Mesenchymal stem cell (in vitro differentiated cells and primary cell): ENCODE measurements around the gene HOXC9.
A peak's percentile ranks its signal among the peaks of the same experiment; 100 is the strongest.

ENCODE experiments used
- DNase-seq: peaks from one replicate; pipeline ENCODE4 v3.0.0-alpha.2; 2013
- H2AFZ ChIP-seq: one replicate; pipeline ENCODE4 v1.6.1; 2013; ENCODE audit warnings: low read depth, mild to moderate bottlenecking, control low read depth, inconsistent platforms, low read length, moderate library complexity
- H2AK5ac ChIP-seq: 2 replicates; pipeline ENCODE4 v1.6.1; 2013; ENCODE audit warnings: low read length, moderate library complexity, mild to moderate bottlenecking, inconsistent platforms; ENCODE audit not compliant: severe bottlenecking
- H2BK120ac ChIP-seq: one replicate; pipeline ENCODE4 v1.6.1; 2013; ENCODE audit warnings: low read depth, mild to moderate bottlenecking, inconsistent platforms, low read length, moderate library complexity
- H2BK12ac ChIP-seq, 2 experiments: one replicate each; pipeline ENCODE4 v1.6.1; 2013; ENCODE audit warnings: inconsistent platforms in 2 of 2, low read length in 2 of 2, mild to moderate bottlenecking in 2 of 2, moderate library complexity in 2 of 2, control low read depth in 1 of 2
- H2BK15ac ChIP-seq: one replicate; pipeline ENCODE4 v1.6.1; 2013; ENCODE audit warnings: mild to moderate bottlenecking, low read depth, inconsistent platforms; ENCODE audit not compliant: poor library complexity, severe bottlenecking
- H2BK5ac ChIP-seq: 2 replicates; pipeline ENCODE4 v1.6.1; 2013; ENCODE audit warnings: low read depth, mild to moderate bottlenecking, low read length, control low read depth, inconsistent platforms; ENCODE audit not compliant: poor library complexity, severe bottlenecking
- H3K14ac ChIP-seq, 2 experiments: one replicate each; pipeline ENCODE4 v1.6.1; 2013; ENCODE audit warnings: inconsistent platforms in 2 of 2, low read length in 2 of 2, control low read depth in 1 of 2, mild to moderate bottlenecking in 1 of 2, moderate library complexity in 1 of 2
- H3K18ac ChIP-seq, 2 experiments: one replicate each; pipeline ENCODE4 v1.6.1; 2013; ENCODE audit warnings: inconsistent platforms in 2 of 2, low read length in 2 of 2, control low read depth in 1 of 2, low read depth in 1 of 2, mild to moderate bottlenecking in 1 of 2
- H3K23ac ChIP-seq, 2 experiments: one replicate each; pipeline ENCODE4 v1.6.1; 2013; ENCODE audit warnings: inconsistent platforms in 2 of 2, low read length in 2 of 2, mild to moderate bottlenecking in 2 of 2, moderate library complexity in 2 of 2, control low read depth in 1 of 2
- H3K27ac ChIP-seq: 2 replicates; pipeline ENCODE4 v1.5.1; 2013; ENCODE audit warnings: mild to moderate bottlenecking, moderate library complexity, low read length, control low read depth, inconsistent platforms; ENCODE audit not compliant: poor library complexity, severe bottlenecking
- H3K27me3 ChIP-seq, 2 experiments: 2 replicates each; pipeline versions ENCODE4 v1.6.1 to v1.7.0; 2013; ENCODE audit warnings: low read length in 2 of 2, mild to moderate bottlenecking in 2 of 2, moderate library complexity in 2 of 2, control low read depth in 1 of 2, inconsistent platforms in 1 of 2; ENCODE audit not compliant: control insufficient read depth in 1 of 2, insufficient read depth in 1 of 2
- H3K36me3 ChIP-seq, 2 experiments: 2 replicates each; pipeline versions ENCODE4 v1.6.1 to v1.7.0; 2013; ENCODE audit warnings: low read length in 2 of 2, control low read depth in 1 of 2, inconsistent platforms in 1 of 2, low read depth in 1 of 2, mild to moderate bottlenecking in 1 of 2; ENCODE audit not compliant: insufficient read depth in 2 of 2, control insufficient read depth in 1 of 2
- H3K4ac ChIP-seq, 2 experiments: one replicate each; pipeline ENCODE4 v1.6.1; 2013; ENCODE audit warnings: inconsistent platforms in 2 of 2, low read length in 2 of 2, mild to moderate bottlenecking in 2 of 2, moderate library complexity in 2 of 2, control low read depth in 1 of 2, low read depth in 1 of 2
- H3K4me1 ChIP-seq: 2 replicates; pipeline ENCODE4 v1.6.1; 2013; ENCODE audit warnings: low read depth, low read length, control low read depth; ENCODE audit not compliant: control insufficient read depth, insufficient read depth
- H3K4me2 ChIP-seq: 2 replicates; pipeline ENCODE4 v1.6.1; 2013; ENCODE audit warnings: low read length, mild to moderate bottlenecking, inconsistent platforms; ENCODE audit not compliant: poor library complexity, severe bottlenecking
- H3K4me3 ChIP-seq, 2 experiments: 2 replicates each; pipeline versions ENCODE4 v1.5.1 to v1.7.0; 2013; ENCODE audit warnings: low read length in 2 of 2, mild to moderate bottlenecking in 2 of 2, control low read depth in 1 of 2, low read depth in 1 of 2; ENCODE audit not compliant: insufficient read depth in 1 of 2
- H3K79me1 ChIP-seq: replicated peaks from 2 replicates; pipeline ENCODE4 v1.6.1; 2013; ENCODE audit warnings: mild to moderate bottlenecking, control low read depth, low read length, inconsistent platforms; ENCODE audit not compliant: poor library complexity, severe bottlenecking
- H3K9ac ChIP-seq: 2 replicates; pipeline ENCODE4 v1.7.0; 2013; ENCODE audit warnings: mild to moderate bottlenecking, low read length, moderate library complexity
- H3K9me3 ChIP-seq: 2 replicates; pipeline ENCODE4 v1.7.0; 2013; ENCODE audit warnings: mild to moderate bottlenecking, low read length; ENCODE audit not compliant: control insufficient read depth
- H4K8ac ChIP-seq: one replicate; pipeline ENCODE4 v1.6.1; 2013; ENCODE audit warnings: inconsistent platforms, mild to moderate bottlenecking, low read length, moderate library complexity
- H4K91ac ChIP-seq: one replicate; pipeline ENCODE4 v1.6.1; 2013; ENCODE audit warnings: mild to moderate bottlenecking, low read length, inconsistent platforms
- WGBS: methylation state at CpG from one replicate; pipeline ENCODE4 v1.1.7; 2013; ENCODE audit warnings: mixed read lengths; 5-methylcytosine and 5-hydroxymethylcytosine counted together

HOXC9 gene

DNA sequence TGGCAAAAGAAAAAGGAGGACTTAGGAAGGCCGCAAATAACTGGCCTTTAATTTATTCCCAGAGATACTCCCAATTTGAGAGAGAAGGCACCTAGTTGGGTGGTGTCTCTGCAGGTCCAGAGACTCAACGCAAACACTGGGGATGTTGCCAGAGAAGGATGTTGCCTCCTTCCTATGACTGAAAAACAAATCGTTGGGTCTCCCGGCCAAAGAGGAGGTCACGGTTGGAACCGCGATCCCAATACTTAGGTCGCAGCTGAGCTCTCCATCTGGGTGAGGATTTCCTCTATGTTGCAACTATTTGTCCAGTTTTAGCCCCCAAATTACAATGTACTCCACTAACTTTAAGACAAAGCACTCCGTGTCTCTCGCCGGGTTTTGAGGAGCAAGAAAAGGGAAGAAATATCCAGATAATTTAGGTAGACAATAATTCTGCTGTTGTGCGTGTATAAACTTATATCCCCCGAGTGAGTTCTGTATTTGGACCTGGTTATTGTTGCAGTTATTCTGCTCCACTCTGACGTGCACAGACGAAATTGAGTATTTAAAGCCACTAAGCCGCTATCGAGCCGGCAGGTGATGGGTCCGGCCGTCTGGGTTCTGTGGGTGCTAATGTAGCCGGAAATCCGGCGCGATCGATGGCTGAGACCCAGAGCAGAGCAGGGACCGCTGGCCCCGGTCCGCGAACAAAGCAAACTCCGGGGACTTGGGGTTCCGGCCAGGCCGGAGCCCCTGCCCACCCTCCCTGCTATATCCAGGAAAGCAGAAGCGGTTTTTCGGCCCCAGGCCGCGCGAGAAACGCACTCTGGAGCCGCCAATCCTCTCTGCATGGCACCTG, 39.6 kb upstream of the HOXC9 start:
- Histone ChIP-seq H2BK120ac (no peak overlapping the region), H2BK15ac (no peak overlapping the region), H3K79me1 (no peaks in the 10 kb centered on the region), H3K4me3 (no peak overlapping the region), H3K4ac (no peak overlapping the region), H4K8ac (no peak overlapping the region), H2AK5ac (no peak overlapping the region), H3K23ac (no peak overlapping the region), H3K36me3 (no peaks in the 10 kb centered on the region), H3K4me2 (peak overlapping the region; percentile 32), H3K27ac (no peak overlapping the region), H3K4me1 (peaks cover 9% of the 10 kb centered on the region), H3K9ac (no peak overlapping the region), H2BK5ac (no peak overlapping the region), H4K91ac (no peak overlapping the region), H2AFZ (no peak overlapping the region), H3K18ac (no peak overlapping the region), H3K14ac (no peak overlapping the region), H2BK12ac (no peak overlapping the region), H3K27me3 (peaks cover 100% of the 10 kb centered on the region in 2 experiments), H3K9me3 (peaks cover 18% of the 10 kb centered on the region)
- DNase-seq = no peak
- 30% methylated on average over 38 of the region's 39 CpGs for WGBS

DNA sequence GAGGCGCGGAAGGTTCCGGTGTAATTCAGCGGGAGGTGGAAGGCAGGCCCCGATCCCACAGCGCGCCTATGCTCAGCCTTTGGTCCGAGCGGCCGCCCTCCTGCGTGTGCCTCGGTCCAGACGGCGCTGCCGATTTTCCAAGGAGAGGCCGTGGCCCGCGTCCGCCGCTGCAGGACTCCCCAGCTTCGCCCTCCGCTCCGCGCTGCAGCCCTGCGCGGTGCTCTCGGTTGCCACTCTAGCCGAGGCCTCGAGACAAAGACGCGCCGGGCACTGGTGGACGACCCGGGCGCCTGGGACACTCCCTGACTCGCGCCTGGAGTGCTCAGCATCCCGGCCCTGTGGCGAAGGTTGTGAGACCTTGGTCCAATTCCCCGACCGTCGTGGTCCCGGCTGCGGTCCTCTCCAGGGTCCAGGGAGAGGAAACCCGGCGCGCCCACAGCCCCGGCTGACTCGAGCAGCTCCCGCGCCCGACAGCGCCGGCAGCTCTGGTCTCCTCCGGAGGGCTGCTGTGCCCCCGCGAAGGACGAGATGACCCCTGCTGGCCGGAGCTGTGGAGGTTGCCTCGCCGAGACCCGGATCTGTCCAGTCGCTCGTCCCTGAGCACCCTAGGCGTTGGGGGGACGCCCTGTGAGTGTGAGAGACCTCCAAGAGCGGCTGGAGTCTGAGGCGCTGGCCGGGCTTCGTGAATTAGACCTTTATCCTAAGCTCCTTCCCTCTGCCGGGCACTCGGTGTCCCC, 38.8 kb upstream of the HOXC9 start:
- Histone ChIP-seq H3K9ac (no peak overlapping the region), H3K4me3 (peak overlapping the region in 1 of 2 experiments; percentile 34), H2BK12ac (no peak overlapping the region), H2BK15ac (no peak overlapping the region), H2BK5ac (no peak overlapping the region), H3K79me1 (no peaks in the 10 kb centered on the region), H3K9me3 (peaks cover 18% of the 10 kb centered on the region), H3K23ac (no peak overlapping the region), H3K27me3 (peaks cover 100% of the 10 kb centered on the region in 2 experiments), H2AK5ac (no peak overlapping the region), H3K4me1 (peaks cover 14% of the 10 kb centered on the region), H3K18ac (no peak overlapping the region), H4K91ac (no peak overlapping the region), H2BK120ac (no peak overlapping the region), H3K14ac (no peak overlapping the region), H3K36me3 (no peaks in the 10 kb centered on the region), H3K4ac (no peak overlapping the region), H4K8ac (peak overlapping the region; percentile 14), H3K4me2 (peak overlapping the region; percentile 32), H2AFZ (no peak overlapping the region), H3K27ac (no peak overlapping the region)
- no peak for DNase-seq
- 3% methylated on average over 71 of the region's 72 CpGs for WGBS

DNA sequence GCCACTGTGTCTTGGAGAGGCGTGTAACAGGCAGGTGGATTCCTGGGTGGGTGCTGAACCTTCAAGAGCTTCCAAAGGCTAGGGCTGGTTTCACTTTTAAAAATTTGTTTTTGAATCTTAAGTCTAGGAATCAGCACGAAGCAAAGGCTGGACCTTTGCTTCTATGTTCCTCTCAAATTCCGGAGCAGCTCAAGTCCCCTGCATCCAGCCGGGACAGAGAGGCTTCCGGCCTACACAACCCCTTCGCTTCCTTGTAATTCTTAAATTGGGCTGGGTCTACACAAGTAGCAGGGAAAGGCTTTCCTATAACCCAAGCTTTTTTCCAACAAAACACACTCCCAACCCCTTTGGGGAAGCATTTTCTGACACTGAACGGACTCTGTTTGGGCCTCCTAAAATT, 37.0 kb upstream of the HOXC9 start:
- Histone ChIP-seq H3K36me3 (no peaks in the 10 kb centered on the region), H3K27ac (no peak overlapping the region), H4K8ac (no peak overlapping the region), H3K4ac (no peak overlapping the region), H2BK120ac (no peak overlapping the region), H3K9me3 (peaks cover 15% of the 10 kb centered on the region), H2BK5ac (no peak overlapping the region), H4K91ac (no peak overlapping the region), H3K18ac (no peak overlapping the region), H2AK5ac (no peak overlapping the region), H3K27me3 (peaks cover 100% of the 10 kb centered on the region in 2 experiments), H3K79me1 (no peaks in the 10 kb centered on the region), H3K23ac (no peak overlapping the region), H3K9ac (no peak overlapping the region), H2BK12ac (no peak overlapping the region), H2AFZ (no peak overlapping the region), H3K4me2 (no peak overlapping the region), H2BK15ac (no peak overlapping the region), H3K14ac (no peak overlapping the region), H3K4me1 (peaks cover 19% of the 10 kb centered on the region), H3K4me3 (no peak overlapping the region)
- no peak for DNase-seq
- WGBS = 34% methylated on average over 7 of the region's 7 CpGs
